WTC11 (cell line): ENCODE results near the gene CCBE1. TPM values are rescaled to one million over a fixed set of nuclear protein-coding genes. Genes with fewer than 3 reads are reported as not detected.

ENCODE experiments used
- ATAC-seq: fragments of 200-7000 bp; cut with Tn5 transposase; 2 replicates; pipeline ENCODE4 v1.10.0; 2021; ENCODE audit warnings: mild to moderate bottlenecking, moderate library complexity
- CTCF ChIA-PET: fragments of 300-600 bp; sonication (Branson Sonifier 250); formaldehyde crosslinking; loops from one replicate; lab custom pipeline; 2021; ENCODE audit warnings: antibody characterized with exemption; lab: Charles Lee
- POLR2A ChIA-PET: fragments of 350-600 bp; sonication (Branson Sonifier 250); formaldehyde crosslinking; loops from one replicate; lab custom pipeline; 2021; ENCODE audit warnings: antibody characterized with exemption; lab: Charles Lee
- DNase-seq: peaks from one replicate; pipeline ENCODE4 v3.0.0; 2021; ENCODE audit warnings: low spot score
- H3K27ac Mint-ChIP-seq: 2 replicates; pipeline ENCODE4 v1.8.0; 2021; ENCODE audit warnings: mixed read lengths
- H3K27me3 Mint-ChIP-seq: 2 replicates; pipeline ENCODE4 v1.8.0; 2021; ENCODE audit warnings: low read depth, mild to moderate bottlenecking, moderate library complexity, mixed read lengths
- H3K36me3 Mint-ChIP-seq: 2 replicates; pipeline ENCODE4 v1.8.0; 2021; ENCODE audit warnings: mixed read lengths
- H3K4me1 Mint-ChIP-seq: 2 replicates; pipeline ENCODE4 v1.8.0; 2022; ENCODE audit warnings: mixed read lengths
- H3K4me3 Mint-ChIP-seq: 2 replicates; pipeline ENCODE4 v1.8.0; 2021; ENCODE audit warnings: mild to moderate bottlenecking, moderate library complexity, mixed read lengths
- H3K9me3 Mint-ChIP-seq: 2 replicates; pipeline ENCODE4 v1.8.0; 2021; ENCODE audit warnings: mixed read lengths
- ATF1 ChIP-seq: sonication (generic); formaldehyde crosslinking; IDR thresholded peaks from 2 replicates; pipeline ENCODE4 v1.8.1; 2023; ENCODE audit warnings: mild to moderate bottlenecking, moderate library complexity, missing genetic modification reagents
- CBFB ChIP-seq: sonication (generic); formaldehyde crosslinking; IDR thresholded peaks from 2 replicates; pipeline ENCODE4 v1.8.1; 2022; ENCODE audit warnings: mild to moderate bottlenecking, low read depth, missing genetic modification reagents
- ETV6 ChIP-seq: sonication (generic); formaldehyde crosslinking; IDR thresholded peaks from 2 replicates; pipeline ENCODE4 v1.8.1; 2022; ENCODE audit warnings: mild to moderate bottlenecking, missing genetic modification reagents
- FOXK1 ChIP-seq: sonication (generic); formaldehyde crosslinking; IDR thresholded peaks from 2 replicates; pipeline ENCODE4 v1.8.0; 2022; ENCODE audit warnings: mild to moderate bottlenecking, moderate library complexity, missing genetic modification reagents
- GRHL2 ChIP-seq: fragments of 250-450 bp; sonication (Bioruptor Pico); IDR thresholded peaks from 2 replicates; pipeline ENCODE4 v1.8.0; 2022; ENCODE audit warnings: mild to moderate bottlenecking, moderate library complexity; ENCODE audit not compliant: insufficient replicate concordance, severe bottlenecking
- GTF2I ChIP-seq: fragments of 250-450 bp; sonication (Bioruptor Pico); conservative IDR thresholded peaks from 2 replicates; pipeline ENCODE4 v1.4.0; 2021; ENCODE audit warnings: mild to moderate bottlenecking
- PRDM15 ChIP-seq: sonication (generic); formaldehyde crosslinking; IDR thresholded peaks from 2 replicates; pipeline ENCODE4 v1.8.0; 2022; ENCODE audit warnings: missing genetic modification reagents
- SMAD3 ChIP-seq: sonication (generic); formaldehyde crosslinking; IDR thresholded peaks from 2 replicates; pipeline ENCODE4 v1.8.0; 2022; ENCODE audit warnings: missing genetic modification reagents, mild to moderate bottlenecking, borderline replicate concordance
- TEAD1 ChIP-seq: sonication (generic); formaldehyde crosslinking; IDR thresholded peaks from 2 replicates; pipeline ENCODE4 v1.8.0; 2022; ENCODE audit warnings: mild to moderate bottlenecking, missing genetic modification reagents
- TEAD4 ChIP-seq: sonication (generic); formaldehyde crosslinking; IDR thresholded peaks from 2 replicates; pipeline ENCODE4 v1.8.0; 2022; ENCODE audit warnings: mild to moderate bottlenecking, missing genetic modification reagents
- ZBTB21 ChIP-seq: sonication (generic); formaldehyde crosslinking; IDR thresholded peaks from 2 replicates; pipeline ENCODE4 v1.8.1; 2023; ENCODE audit warnings: mild to moderate bottlenecking, missing genetic modification reagents, borderline replicate concordance
- ZNF121 ChIP-seq: sonication (generic); formaldehyde crosslinking; IDR thresholded peaks from 2 replicates; pipeline ENCODE4 v1.8.0; 2023; ENCODE audit warnings: missing genetic modification reagents
- ZNF219 ChIP-seq: sonication (generic); formaldehyde crosslinking; IDR thresholded peaks from 2 replicates; pipeline ENCODE4 v1.8.0; 2023; ENCODE audit warnings: missing genetic modification reagents, mild to moderate bottlenecking, borderline replicate concordance
- ZNF396 ChIP-seq: fragments of 250-450 bp; sonication (Bioruptor Pico); IDR thresholded peaks from 2 replicates; pipeline ENCODE4 v1.8.0; 2021; ENCODE audit warnings: mild to moderate bottlenecking, moderate library complexity, borderline replicate concordance
- ZNF423 ChIP-seq: fragments of 250-450 bp; sonication (Bioruptor Pico); IDR thresholded peaks from 2 replicates; pipeline ENCODE4 v2.1.2; 2022; ENCODE audit warnings: mild to moderate bottlenecking, moderate library complexity
- ZNF532 ChIP-seq: fragments of 250-450 bp; sonication (Bioruptor Pico); IDR thresholded peaks from 2 replicates; pipeline ENCODE4 v1.9.0; 2021; ENCODE audit warnings: mild to moderate bottlenecking, borderline replicate concordance
- total RNA-seq: library from RNA; stranded (reverse); gene quantifications from 3 replicates; pipeline ENCODE4 v1.2.3, GENCODE V29; 2021
- TF ChIP-seq, protein P1 (sequence below): sonication (generic); formaldehyde crosslinking; conservative IDR thresholded peaks from 2 replicates; pipeline ENCODE4 v1.8.1; 2022; ENCODE audit warnings: mild to moderate bottlenecking, missing genetic modification reagents
- TF ChIP-seq, protein P2 (sequence below): sonication (generic); formaldehyde crosslinking; IDR thresholded peaks from 2 replicates; pipeline ENCODE4 v1.8.1; 2022; ENCODE audit warnings: missing genetic modification reagents, borderline replicate concordance

CCBE1 gene
- total RNA-seq, 1 experiment from 2014 or later = 9.7 TPM

DNA sequence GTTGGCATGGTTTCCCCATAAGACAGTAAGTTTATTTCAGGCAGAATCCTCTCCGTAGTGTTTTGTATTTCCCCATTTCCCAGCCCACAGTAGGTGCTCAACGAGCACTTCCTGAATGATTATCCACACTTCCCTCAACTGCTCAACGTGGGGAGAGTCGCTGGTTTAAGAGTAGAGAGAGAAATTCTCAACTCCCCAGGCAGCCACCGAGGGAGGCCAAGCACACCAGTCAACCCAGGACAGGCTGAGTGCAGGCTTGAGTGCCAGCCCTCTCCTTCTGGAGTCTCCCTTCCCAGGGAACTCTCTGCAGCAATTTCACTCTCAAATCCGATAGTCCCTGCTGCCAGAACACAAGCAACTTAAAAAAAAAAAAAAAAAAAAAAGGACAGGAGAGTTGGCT lies 246.2 kb downstream of the CCBE1 start:
- peaks cover 12% of the 10 kb centered on the region for H3K4me1 Mint-ChIP-seq
- H3K27ac Mint-ChIP-seq = peak overlapping the region; percentile 57
- TF ChIP-seq TEAD1 (CRISPR knock-in tag) (no peak), ZNF423 (CRISPR knock-in tag) (peak; percentile 72; the same call in 1 of the 2 replicates)
- TF ChIP-seq, all 79 proteins: peak for 1
- H3K27me3 Mint-ChIP-seq = no peaks in the 10 kb centered on the region
- CTCF ChIA-PET = no interaction called here
- H3K4me3 Mint-ChIP-seq = no peak overlapping the region
- DNase-seq (no peak), ATAC-seq (peak; percentile 59)
- no peaks in the 10 kb centered on the region for H3K36me3 Mint-ChIP-seq
- H3K9me3 Mint-ChIP-seq = no peaks in the 10 kb centered on the region
- POLR2A ChIA-PET = no interaction called here

DNA sequence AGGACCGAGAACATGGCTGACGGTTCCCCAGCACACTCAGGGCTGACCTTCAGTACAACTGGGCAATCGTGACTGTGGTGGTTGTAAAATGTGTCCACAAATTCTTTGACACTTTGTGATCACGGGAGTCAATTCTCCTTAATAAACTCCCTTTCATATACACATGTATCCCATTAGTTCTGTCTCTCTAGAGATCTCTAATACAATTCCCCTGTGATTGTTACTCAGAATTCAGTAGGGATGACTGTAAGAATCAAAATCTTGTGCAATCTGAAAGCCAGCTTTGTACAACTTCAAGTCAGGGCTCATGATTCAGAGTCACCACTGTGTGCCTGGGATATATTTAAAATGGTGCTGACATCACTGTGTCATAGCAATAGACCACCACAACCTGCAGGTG lies 248.7 kb downstream of the CCBE1 start:
- no peak for ATAC-seq
- POLR2A ChIA-PET = no interaction called here
- no peak for TF ChIP-seq SMAD3
- TF ChIP-seq TEAD4 (CRISPR knock-in tag) = no peak
- no peak for TF ChIP-seq ZNF219 (CRISPR knock-in tag)
- TF ChIP-seq PRDM15 (CRISPR knock-in tag) = no peak
- TF ChIP-seq, protein P1, sequence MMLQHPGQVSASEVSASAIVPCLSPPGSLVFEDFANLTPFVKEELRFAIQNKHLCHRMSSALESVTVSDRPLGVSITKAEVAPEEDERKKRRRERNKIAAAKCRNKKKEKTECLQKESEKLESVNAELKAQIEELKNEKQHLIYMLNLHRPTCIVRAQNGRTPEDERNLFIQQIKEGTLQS (CRISPR knock-in tag) = no peak
- no peak for TF ChIP-seq ZBTB21 (CRISPR knock-in tag)
- TF ChIP-seq ZNF121 (CRISPR knock-in tag) = no peak
- TF ChIP-seq FOXK1 (CRISPR knock-in tag) = no peak

GRCh38 chr18:59446012-59446411 lies 251.2 kb downstream of the CCBE1 start:
- H3K36me3 Mint-ChIP-seq = no peaks in the 10 kb centered on the region
- no peak overlapping the region for H3K4me3 Mint-ChIP-seq
- CTCF ChIA-PET = interaction anchor here (0.6 to 1.3 kb wide), 7 partner anchors 13 to 1401 kb away, joined by 3 to 16 read pairs (median 4); partner anchors contain the start of gene CCBE1
- no peak for DNase-seq
- ATAC-seq = peak; percentile 83
- H3K27me3 Mint-ChIP-seq = no peaks in the 10 kb centered on the region
- TF ChIP-seq ZNF532 (CRISPR knock-in tag) = no peak
- TF ChIP-seq, protein P2, sequence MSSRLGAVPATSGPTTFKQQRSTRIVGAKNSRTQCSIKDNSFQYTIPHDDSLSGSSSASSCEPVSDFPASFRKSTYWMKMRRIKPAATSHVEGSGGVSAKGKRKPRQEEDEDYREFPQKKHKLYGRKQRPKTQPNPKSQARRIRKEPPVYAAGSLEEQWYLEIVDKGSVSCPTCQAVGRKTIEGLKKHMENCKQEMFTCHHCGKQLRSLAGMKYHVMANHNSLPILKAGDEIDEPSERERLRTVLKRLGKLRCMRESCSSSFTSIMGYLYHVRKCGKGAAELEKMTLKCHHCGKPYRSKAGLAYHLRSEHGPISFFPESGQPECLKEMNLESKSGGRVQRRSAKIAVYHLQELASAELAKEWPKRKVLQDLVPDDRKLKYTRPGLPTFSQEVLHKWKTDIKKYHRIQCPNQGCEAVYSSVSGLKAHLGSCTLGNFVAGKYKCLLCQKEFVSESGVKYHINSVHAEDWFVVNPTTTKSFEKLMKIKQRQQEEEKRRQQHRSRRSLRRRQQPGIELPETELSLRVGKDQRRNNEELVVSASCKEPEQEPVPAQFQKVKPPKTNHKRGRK (CRISPR knock-in tag) = no peak
- no peak for TF ChIP-seq CBFB (CRISPR knock-in tag)
- no peak for TF ChIP-seq ZNF396 (CRISPR knock-in tag)
- TF ChIP-seq ATF1 = no peak
- no peak for TF ChIP-seq GRHL2 (CRISPR knock-in tag)
- TF ChIP-seq ETV6 (CRISPR knock-in tag) = no peak
- TF ChIP-seq GTF2I (CRISPR knock-in tag) = no peak
- TF ChIP-seq, all 79 proteins: peak for 0
- H3K27ac Mint-ChIP-seq = no peak overlapping the region
- H3K9me3 Mint-ChIP-seq = no peaks in the 10 kb centered on the region
- H3K4me1 Mint-ChIP-seq = peaks cover 3% of the 10 kb centered on the region
- POLR2A ChIA-PET = no interaction called here

More for the DNA sequence above, 248.7 kb downstream of the CCBE1 start:
- Mint-ChIP-seq H3K4me1 (peaks cover 12% of the 10 kb centered on the region), H3K36me3 (no peaks in the 10 kb centered on the region), H3K4me3 (no peak overlapping the region), H3K27me3 (no peaks in the 10 kb centered on the region), H3K27ac (no peak overlapping the region), H3K9me3 (no peaks in the 10 kb centered on the region)
- CTCF ChIA-PET = interaction anchor here (1.3 kb wide), 1 partner anchor 11 kb away, joined by 4 read pairs; no protein-coding TSS in a partner anchor
- DNase-seq = no peak
